ENCODE data around the gene ORMDL3.

The ORMDL3 gene, protein sequence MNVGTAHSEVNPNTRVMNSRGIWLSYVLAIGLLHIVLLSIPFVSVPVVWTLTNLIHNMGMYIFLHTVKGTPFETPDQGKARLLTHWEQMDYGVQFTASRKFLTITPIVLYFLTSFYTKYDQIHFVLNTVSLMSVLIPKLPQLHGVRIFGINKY

DNA sequence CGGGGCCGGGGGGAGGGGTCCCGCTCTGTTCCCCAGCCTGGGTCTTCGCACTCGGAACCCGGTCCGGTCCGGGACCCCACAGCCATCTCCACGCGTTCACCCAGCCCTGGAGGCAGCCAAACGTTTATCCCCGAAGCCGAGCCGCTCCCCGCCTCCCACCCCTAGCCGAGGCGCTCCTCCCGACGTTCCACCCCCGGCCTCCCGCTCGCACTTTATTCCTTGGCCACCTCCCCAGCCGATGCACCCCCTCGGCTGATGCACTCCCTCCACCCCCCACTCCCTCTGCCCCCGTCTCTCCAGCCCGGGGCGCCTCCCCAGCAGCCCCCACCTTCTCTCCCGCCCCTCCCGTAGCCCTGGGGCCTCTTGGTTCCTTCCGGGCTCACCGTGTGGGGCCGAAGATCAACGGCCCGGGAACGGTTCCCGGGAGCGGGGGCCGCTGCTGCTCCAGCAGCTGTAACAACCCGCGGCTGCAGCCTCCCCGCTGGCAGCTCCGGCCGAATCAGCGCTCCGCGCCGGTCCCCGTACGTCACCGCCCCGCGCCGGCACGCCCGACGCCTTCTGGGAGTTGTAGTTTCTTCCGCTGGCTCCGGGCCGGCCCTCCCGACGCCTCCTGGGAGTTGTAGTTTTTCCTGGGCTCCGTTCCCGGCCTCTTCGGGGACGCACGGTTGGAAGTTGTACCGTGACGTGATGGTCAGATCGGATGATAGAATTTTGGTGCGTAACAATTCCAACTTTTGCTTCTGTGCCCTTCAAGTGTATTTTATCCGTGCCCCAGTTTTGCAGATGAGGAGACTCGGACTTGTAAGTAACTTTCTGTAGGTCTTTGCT lies at the start of gene ORMDL3, which contains the start of gene LRRC3C:
ORMDL3 (minus strand) TSS at position 501 of the 828 bp plus-strand sequence. CDS start 3,398 bp downstream, outside the sequence.
LRRC3C (plus strand) TSS at position 632 of the 828 bp plus-strand sequence. CDS start 13,792 bp downstream, outside the sequence.
- DNase-seq (ENCODE audit: low spot score) = peak; percentile 90

DNA sequence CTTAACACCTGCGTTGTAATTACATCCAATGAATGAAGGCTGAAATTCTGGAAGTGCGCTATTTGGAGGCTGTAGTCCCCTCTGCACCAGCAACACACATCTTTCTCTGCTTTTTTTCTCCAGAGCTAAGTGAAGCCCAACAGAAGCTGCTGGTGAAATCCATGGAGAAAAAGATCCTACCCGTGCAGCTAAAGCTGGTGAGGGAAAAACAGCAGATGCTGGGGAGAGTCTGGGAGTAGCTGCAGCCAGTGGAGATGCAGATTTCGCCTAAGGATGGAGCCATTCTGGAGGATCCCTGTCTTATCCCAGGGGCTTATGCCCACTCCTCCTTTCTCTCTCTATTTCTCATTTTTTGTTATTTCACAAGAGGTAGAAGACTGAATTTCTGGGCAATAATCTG lies 48.4 kb upstream of the ORMDL3 start:
- DNase-seq (ENCODE audit: low spot score) = no peak

DNA sequence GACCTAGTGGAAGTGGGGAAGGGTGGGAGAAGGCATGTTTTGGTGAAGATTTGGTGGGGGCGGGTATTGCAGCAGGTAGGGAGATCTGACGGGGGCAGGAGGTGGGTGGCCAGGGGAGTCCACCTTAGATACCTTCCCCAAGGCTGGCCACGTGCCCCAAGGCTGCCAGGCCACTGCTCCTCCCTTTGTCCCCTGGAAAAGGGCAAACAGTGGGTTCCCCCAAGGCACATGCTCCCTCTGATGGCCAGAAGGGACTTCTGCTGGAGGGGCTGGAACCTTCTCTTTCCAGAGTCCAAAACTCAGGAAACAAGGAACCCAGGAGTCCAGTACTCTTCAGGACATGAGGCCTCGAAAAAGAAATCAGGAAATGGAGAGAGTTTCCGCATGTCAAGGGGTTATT lies 47.0 kb upstream of the ORMDL3 start:
- no peak for DNase-seq (ENCODE audit: low spot score)

DNA sequence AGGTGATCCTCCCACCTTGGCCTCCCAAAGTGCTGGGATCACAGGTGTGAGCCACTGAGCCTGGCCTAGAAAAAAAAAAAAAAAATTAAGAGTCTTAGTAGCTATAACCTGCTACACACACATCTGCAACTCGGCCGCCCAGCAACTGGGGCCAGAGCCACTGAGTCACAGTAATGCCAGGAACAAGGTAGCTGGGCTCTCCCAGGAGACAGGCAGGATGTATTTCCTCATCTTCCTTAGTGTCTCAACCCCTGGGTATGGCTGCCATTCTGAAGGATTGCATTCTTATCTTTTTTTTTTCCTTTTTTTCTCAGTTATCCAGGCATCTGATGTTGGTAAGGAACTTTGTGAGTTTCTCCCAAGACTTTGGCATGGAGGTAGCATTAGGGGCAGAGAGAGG lies 46.1 kb upstream of the ORMDL3 start:
- no peak for DNase-seq (ENCODE audit: low spot score)

DNA sequence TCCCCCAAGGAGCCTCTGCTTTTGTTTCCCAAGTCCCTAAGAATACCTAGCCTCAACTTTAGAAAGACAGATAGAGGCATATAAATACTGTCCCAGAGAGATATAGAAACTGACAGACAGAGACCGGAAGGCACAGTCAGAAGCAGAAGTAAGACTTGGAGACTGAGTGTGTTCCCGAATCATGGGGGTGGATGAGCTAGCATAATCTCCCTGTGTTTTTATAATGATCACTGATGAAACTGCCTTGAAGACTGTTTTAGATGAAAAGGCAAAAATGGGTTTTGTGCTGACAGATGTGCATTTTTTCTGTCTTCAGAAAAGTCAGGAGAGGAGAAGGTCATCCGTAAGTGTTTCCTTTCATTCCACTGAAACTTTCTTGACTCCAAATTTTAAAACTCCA lies 44.9 kb upstream of the ORMDL3 start:
- DNase-seq (ENCODE audit: low spot score) = no peak

DNA sequence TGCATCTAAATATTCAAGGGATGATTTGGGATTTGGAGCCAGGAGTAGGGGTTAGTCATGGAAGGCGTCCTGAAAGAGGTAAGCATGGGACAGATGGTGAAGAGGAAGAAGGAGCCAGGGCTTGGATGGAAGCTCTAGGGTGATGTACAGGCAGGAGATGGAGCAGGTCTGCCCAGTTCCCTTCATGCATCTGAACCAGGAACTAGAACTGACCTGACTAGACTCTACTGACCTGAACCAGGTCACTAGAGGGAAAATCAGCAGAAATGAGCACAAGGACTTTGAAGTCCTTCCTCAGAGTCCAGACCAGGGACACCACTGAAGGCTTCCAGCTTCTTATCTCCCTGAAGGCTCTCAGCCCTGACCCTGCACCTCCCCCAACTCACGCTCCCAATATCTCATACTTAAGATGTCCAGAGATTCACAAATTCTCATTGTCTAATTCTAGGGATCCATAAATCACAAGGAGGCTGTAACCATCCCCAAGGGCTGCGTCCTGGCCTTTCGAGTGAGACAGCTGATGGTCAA lies 43.7 kb upstream of the ORMDL3 start:
- DNase-seq (ENCODE audit: low spot score) = no peak

DNA sequence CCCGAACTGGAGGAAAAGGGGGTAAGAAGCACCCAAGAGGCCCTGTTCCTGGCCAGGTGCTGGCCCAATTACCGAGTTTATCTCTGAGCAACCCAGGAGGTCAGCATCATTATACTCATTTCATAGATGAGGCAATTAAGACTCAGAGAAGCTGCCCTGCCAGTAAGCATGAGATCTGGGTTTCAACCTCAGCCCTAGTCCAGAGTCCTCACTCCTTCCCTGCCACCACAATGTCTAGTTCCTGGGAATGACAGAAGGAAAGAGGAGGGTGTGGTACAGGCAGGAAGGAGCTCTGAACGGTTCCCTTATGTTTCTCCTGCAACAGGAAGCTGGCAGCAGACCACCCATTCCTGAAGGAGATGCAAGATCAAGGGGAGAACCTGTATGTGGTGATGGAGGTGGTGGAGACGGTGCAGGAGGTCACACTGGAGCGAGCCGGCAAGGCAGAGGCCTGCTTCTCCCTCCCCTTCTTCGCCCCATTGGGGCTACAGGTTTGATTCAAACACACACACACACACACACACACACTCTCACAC lies 42.8 kb upstream of the ORMDL3 start:
- no peak for DNase-seq (ENCODE audit: low spot score)

DNA sequence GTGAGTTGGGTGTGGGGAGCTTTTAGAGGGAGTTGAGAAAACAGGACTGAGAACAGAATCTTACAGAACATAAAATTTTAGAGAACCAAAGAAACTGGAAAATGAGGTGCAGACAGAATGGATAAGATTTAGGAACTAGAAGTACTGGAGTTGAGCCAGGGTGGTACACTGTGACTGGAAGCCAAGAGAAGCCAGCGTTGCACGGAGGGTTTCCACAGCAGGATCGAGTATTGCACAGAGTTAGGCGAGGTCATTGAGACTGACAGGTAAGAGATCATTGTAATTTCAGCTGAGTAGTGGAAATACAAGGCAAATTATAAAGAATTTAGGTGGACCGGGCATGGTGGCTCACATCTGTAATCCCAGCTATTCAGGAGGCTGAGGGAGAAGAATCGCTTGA lies 42.0 kb upstream of the ORMDL3 start:
- DNase-seq (ENCODE audit: low spot score) = no peak

DNA sequence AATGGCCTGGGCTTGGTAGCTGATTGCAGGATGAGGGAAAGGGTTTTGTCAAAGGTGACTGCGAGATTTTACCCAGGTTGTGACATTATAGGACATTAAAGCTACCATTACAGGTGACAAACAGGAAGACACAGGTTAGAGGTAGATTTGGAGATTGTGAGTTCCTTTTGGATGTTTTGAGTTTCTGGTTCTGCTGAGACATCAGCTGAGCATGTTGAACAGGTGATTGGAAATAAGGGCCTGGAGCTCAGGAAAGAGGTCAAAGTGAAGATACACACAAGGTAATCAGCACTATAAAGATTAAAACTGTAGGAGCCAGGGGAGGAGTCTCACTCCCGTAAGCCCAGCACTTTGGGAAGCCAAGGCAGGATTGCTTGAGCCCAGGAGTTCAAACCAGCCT lies 41.4 kb upstream of the ORMDL3 start:
- no peak for DNase-seq (ENCODE audit: low spot score)

DNA sequence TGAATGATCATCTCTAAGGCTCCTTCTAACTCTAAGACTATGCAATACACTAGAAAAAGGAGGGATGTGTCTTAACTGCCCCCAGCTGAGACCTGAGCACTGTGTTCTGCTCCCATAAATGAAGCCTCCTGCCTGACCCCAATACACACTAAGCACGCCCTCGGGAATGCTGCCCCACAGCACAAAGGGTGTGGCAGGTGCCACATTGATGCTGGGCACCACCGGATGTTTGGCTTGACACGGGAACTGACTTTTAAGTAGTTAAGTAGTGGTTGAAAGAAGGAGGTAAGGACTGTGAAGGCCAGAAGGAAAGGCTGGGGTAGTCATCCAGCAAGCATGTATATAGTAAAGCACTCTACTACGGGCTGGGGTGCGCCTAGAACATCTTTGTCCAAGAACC lies 39.4 kb upstream of the ORMDL3 start:
- DNase-seq (ENCODE audit: low spot score) = no peak

DNA sequence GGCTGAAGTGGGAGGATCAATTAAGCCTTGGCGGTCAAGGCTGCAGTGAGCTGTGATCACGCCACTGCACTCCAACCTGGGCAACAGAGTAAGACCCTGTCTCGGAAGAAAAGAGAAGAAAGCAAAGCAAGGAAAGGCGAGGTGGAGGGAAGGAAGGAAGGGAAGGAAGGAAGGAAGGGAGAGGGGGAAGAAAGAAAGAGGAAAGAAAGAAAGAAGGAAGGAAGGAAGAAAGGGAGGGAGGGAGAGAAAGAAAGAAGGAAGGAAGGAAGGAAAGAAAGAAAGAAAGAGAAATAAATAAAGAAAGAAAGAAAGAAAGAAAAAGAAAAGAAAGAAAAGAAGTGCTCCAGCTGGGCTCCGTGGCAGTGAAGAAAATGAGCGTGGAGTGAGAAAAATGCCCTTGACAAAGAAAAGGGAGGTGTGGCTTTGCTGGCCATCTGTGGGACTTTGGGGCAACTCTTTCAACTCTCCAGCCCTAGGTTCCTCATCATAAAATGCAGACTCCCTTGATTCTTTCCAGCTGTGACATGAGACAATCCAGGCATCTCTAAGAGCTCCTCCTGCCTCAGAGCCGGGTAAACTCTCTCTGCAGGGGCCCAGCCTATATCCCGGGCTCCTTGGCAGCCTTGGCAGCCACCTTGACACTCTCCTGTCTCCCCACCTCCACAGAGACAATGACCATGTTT lies 37.8 kb upstream of the ORMDL3 start:
- no peak for DNase-seq (ENCODE audit: low spot score)

DNA sequence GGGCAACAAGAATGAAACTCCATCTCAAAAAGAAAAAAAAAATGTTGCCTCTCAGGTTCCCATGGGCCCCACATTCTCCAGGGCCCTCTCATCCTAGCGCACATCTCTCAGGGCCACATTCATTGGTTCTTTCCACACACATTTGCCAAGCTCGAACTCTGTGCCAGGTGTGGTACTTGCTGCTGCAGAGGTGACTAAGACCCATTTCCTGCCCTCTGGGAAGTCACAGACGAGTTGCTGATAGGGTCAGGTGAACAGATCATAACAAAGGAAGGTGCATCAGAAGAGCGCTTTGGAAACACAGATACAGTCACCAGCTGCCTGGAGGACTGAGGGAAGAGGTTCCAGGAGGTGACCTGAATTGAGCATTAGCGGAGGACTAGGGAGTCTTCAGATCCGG lies 36.4 kb upstream of the ORMDL3 start:
- peak; percentile 59 for DNase-seq (ENCODE audit: low spot score)

DNA sequence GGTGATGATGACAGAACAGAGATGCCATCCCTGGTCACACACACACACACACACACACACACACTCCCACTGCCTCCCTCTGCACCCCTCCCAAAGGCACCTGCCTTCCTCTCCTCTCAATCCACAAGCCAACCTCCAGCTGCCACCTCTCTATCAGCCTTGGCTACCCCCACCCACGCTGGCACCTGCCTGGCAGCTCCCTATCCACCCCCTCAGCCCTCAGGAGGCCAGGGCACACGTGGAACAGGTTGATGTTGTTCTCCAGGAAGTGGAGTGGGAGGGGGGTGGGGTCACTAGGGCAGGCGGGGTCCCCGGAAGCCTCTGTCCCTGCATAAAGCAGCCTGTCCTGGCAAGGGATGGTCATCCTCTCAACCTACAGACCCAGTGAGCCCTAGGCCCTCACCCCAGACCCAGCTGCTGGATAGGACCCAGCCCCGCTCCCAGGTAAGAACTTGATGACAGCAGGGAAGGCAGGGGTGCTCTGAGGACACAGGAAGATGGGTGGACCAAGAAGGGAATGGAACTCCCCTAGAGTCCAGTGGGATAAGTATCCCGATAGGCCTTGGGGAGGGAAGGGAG lies 35.3 kb upstream of the ORMDL3 start, which contains the start of gene GSDMA:
GSDMA (plus strand) TSS at position 363 of the 579 bp plus-strand sequence. CDS start 2,684 bp downstream, outside the sequence.
- DNase-seq (ENCODE audit: low spot score) = no peak

DNA sequence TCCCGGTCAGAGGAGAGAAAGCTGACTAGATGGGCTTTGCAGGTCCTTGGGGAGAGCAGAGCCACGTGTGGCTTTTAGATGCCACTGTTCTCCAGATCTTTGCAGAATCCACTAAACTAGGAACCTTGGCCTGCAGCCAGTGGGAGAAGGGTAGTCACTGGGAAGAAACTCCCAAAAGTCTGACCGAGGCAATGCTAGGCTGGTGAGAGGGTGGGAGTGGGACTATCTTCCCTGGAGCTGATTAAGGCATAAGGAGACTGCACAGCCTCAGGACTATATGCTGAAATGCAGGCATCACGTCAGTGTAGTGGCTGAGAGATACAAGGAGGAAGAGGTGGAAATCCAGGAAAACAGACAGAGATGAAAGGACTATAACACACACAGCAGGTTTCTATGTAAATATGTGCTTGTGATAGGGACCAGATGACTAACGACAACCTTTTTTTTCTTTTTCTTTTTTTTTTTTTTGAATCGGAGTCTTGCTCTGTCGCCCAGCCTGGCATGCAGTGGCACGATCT lies 33.2 kb upstream of the ORMDL3 start:
- DNase-seq (ENCODE audit: low spot score) = no peak

DNA sequence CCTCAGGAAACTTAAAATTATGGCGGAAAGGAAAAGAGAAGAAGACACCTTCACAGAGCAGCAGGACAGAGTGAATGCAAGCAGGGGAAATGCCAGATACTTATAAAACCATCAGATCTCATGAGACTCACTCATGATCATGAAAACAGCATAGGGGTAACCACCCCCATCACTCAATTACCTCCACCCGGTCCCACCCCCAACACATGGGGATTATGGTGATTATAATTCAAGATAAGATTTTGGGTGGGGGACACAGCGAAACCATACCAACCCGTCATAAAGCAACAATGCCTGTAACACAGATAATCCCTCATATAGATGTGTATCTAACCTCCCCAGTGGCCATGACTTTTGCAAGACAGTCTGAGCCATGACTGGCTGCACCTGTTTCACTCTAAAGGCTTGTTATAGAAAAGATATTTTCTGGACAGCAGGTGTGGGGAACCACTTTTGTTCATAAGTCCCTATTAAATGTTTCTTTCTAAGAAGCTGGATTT lies 28.4 kb upstream of the ORMDL3 start:
- no peak for DNase-seq (ENCODE audit: low spot score)

DNA sequence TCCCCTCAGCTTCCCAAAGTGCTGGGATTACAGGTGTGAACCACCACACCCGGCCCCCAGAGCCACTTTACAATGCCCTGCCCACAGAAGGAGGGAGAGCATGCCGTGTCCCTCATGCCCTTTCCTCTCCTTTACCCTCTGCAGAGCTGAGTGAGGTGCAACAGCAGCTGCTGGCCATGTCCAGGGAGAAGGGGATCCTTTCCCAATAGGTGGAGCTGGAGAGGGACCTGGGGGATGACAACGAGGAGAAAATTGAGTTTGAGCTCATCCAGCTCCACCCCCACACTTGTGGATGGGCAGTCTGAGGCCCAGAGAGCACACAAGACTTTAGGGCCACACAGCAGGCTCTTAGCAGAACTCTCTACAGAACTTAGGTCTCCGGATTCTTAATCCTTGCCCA lies 27.5 kb upstream of the ORMDL3 start:
- no peak for DNase-seq (ENCODE audit: low spot score)

DNA sequence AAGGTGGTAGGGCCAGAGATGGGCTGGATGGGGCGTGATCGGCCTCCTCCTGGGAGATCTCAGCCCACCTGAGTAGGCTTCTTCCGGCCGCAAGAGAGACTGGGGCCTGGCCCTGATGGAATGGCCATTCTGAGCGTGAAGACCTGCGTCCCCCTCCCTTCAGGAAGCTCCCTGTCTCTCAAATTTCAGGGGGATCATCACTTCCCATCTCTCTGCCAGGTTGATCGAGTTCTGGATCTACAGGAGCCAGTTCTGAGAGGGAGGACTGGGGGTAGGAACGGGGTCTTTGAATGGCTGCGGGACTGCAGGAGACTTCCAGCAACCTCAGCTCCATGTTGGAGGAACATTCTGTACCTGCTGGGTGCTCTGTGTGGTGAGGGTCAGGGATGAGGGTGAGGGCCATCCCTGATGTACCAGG lies 26.1 kb upstream of the ORMDL3 start:
- DNase-seq (ENCODE audit: low spot score) = no peak

DNA sequence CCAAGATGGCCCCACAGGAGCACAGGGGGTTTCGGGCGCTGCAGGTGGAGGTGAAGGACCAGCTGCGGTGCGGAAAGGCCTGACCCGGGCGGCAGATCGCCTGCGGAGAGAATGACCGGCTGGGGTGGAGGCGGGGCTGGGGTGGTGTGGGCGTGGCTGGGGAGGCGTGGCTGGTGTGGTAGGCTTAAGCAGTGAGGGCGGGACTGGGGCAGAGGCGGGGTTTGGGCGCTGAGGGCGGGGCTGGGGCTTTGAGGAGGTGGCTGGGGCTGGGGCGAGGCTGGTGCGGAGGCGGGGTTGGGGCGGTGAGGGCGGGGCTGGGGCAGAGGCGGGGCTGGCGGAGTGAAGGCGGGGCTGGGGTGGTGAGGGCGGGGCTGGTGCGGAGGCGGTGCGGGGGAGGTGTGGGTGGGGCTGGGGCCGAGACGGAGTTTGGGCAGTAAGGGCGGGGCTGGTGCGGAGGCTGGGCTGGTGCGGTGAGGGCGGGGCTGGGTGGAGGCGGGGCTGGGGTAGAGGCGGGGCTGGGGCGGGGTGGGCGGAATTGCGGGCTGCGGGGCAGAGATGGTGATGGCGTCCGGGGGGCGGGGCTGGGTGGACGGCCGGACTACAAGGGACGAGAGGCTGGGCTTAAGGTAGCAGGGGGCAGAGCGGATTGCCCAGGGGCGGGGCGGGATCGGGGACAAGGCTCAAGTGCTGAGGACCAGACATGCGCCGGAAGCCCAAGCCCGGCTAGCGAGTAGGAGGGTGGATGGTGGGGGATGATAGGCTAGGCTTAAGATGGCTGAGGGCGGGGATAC lies 25.5 kb upstream of the ORMDL3 start:
- peak; percentile 98 for DNase-seq (ENCODE audit: low spot score)

DNA sequence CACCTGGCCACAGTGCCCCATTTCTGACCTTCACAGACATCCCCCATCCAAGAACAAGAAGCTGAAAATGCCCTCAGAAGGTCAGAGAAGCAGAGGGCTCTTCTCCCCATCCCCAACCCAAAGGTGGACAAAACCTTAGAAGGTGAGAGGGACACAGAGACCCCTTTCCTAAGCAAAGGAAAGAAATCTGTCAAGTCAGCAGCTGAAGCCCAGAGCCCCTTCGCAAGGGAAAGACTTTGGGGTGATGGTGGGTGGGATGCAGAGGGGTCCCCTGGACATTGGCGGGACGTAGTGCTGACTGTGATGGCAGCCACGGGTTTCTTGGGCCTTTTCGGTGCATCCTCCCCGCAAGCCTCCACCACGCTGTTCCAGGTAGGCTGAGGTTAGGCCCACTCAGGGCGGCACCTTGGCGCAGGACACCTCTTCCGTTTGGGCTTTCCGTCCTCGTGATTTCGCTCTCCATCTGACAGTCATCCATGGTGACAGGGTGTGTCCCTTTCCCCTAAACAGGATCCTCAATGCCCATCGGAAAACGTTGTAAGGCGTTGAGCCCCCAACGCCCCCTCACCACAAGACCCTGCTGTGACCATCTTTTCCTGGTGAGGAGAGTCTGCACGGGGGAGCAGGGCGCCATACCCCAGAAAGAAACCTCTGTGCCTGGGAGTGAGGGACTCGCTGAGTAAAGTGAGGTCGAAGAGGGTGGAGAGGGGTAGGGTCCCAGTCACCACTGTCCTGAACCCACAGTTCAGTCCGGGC lies 24.7 kb upstream of the ORMDL3 start:
- DNase-seq (ENCODE audit: low spot score) = no peak

DNA sequence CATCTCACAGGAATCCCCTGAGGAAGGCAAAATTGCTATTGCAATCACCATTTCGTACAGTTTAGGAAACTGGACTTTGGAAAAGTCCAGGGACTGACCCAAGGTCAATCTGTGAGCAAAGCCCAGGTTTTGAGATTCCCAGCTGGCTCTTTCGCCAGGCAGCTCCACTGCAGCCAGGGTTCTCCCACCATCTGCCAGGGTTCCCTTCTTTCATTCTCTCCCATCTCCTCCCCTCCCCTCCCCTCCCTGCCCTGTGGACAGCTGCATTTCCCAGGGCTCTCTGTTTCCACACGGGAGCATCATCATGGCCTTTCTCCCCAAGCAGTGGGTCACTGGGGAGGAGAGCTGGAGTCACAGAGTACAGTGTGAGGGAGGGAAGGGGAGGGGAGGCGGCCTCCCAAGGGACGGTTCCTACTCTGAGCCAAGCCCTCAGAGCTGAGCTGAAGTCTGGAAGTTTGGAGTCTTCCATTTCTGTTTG lies 23.5 kb upstream of the ORMDL3 start:
- DNase-seq (ENCODE audit: low spot score) = no peak
